ENCODE results near the gene HOXB5. TPM values are rescaled to one million over a fixed set of nuclear protein-coding genes. Genes with fewer than 3 reads are reported as not detected.
A peak's percentile ranks its signal among the peaks of the same experiment; 100 is the strongest.

The HOXB5 gene
- total RNA-seq, 1 donor from 2014 or later: 2.1 TPM

- H3K27ac Mint-ChIP-seq: peak overlapping the region; percentile 35
- DNase-seq (ENCODE audit: low spot score, unreplicated experiment): no peak
- H3K36me3 Mint-ChIP-seq (ENCODE audit: insufficient read depth): peaks cover 1% of the 10 kb centered on the region
- no peaks in the 10 kb centered on the region for H3K9me3 Mint-ChIP-seq (ENCODE audit: low read depth)
- H3K27me3 Mint-ChIP-seq: peaks cover 99% of the 10 kb centered on the region
- no peak for TF ChIP-seq CTCF (IDR thresholded peaks at IDR 0.05; ENCODE audit: unreplicated experiment)
- peaks cover 7% of the 10 kb centered on the region for H3K4me1 Mint-ChIP-seq (ENCODE audit: low read depth)
- peak overlapping the region; percentile 55 for H3K4me3 Mint-ChIP-seq (ENCODE audit: low read depth)
Measured at GRCh38 chr17:48595278-48595999, 1.9 kb upstream of the HOXB5 start.

GRCh38 chr17:48594538-48595277 lies 1.1 kb upstream of the HOXB5 start:
- no peaks in the 10 kb centered on the region for H3K9me3 Mint-ChIP-seq (ENCODE audit: low read depth)
- H3K27me3 Mint-ChIP-seq: peaks cover 99% of the 10 kb centered on the region
- TF ChIP-seq CTCF (IDR thresholded peaks at IDR 0.05; ENCODE audit: unreplicated experiment): no peak
- no peak for DNase-seq (ENCODE audit: low spot score, unreplicated experiment)
- H3K4me1 Mint-ChIP-seq (ENCODE audit: low read depth): peaks cover 7% of the 10 kb centered on the region
- H3K36me3 Mint-ChIP-seq (ENCODE audit: insufficient read depth): peaks cover 1% of the 10 kb centered on the region
- H3K4me3 Mint-ChIP-seq (ENCODE audit: low read depth): no peak overlapping the region
- peak overlapping the region; percentile 24 for H3K27ac Mint-ChIP-seq

GRCh38 chr17:48593840-48594537 lies 410 bp upstream of the HOXB5 start:
- Mint-ChIP-seq H3K4me1 (ENCODE audit: low read depth) (peaks cover 7% of the 10 kb centered on the region), H3K27me3 (peaks cover 99% of the 10 kb centered on the region), H3K9me3 (ENCODE audit: low read depth) (no peaks in the 10 kb centered on the region), H3K27ac (no peak overlapping the region), H3K4me3 (ENCODE audit: low read depth) (no peak overlapping the region), H3K36me3 (ENCODE audit: insufficient read depth) (peaks cover 1% of the 10 kb centered on the region)
- peak; percentile 79 for DNase-seq (ENCODE audit: low spot score, unreplicated experiment)
- TF ChIP-seq CTCF (IDR thresholded peaks at IDR 0.05; ENCODE audit: unreplicated experiment): peak; percentile 89

GRCh38 chr17:48592577-48592976 lies 1.0 kb downstream of the HOXB5 start:
- peak overlapping the region; percentile 64 for H3K4me3 Mint-ChIP-seq (ENCODE audit: low read depth)

More at GRCh38 chr17:48592577-48592976, 1.0 kb downstream of the HOXB5 start:
- peaks cover 99% of the 10 kb centered on the region for H3K27me3 Mint-ChIP-seq
- H3K36me3 Mint-ChIP-seq (ENCODE audit: insufficient read depth): peaks cover 1% of the 10 kb centered on the region
- no peaks in the 10 kb centered on the region for H3K9me3 Mint-ChIP-seq (ENCODE audit: low read depth)
- DNase-seq (ENCODE audit: low spot score, unreplicated experiment): no peak
- H3K27ac Mint-ChIP-seq: no peak overlapping the region
- peaks cover 2% of the 10 kb centered on the region for H3K4me1 Mint-ChIP-seq (ENCODE audit: low read depth)
- no peak for TF ChIP-seq CTCF (IDR thresholded peaks at IDR 0.05; ENCODE audit: unreplicated experiment)

All from progenitor cell of endocrine pancreas (in vitro differentiated cells).